Placental pericyte (primary cell): Measurements from ENCODE around the gene ATP6V1C2. TPM values are rescaled to one million over a fixed set of nuclear protein-coding genes. Genes with fewer than 3 reads are reported as not detected.

Experiments
- small RNA-seq: library from RNA; depleted of rRNA; stranded (forward); fragments of <200 nt; gene quantifications from one replicate; pipeline ENCODE3, GENCODE V24; 2012; ENCODE audit warnings: low replicate concordance
- total RNA-seq: library from RNA; depleted of rRNA; stranded (reverse); fragments of >200 nt; gene quantifications from 2 replicates; pipeline ENCODE4 v1.2.3, GENCODE V29; 2012

The ATP6V1C2 gene, protein sequence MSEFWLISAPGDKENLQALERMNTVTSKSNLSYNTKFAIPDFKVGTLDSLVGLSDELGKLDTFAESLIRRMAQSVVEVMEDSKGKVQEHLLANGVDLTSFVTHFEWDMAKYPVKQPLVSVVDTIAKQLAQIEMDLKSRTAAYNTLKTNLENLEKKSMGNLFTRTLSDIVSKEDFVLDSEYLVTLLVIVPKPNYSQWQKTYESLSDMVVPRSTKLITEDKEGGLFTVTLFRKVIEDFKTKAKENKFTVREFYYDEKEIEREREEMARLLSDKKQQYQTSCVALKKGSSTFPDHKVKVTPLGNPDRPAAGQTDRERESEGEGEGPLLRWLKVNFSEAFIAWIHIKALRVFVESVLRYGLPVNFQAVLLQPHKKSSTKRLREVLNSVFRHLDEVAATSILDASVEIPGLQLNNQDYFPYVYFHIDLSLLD
- total RNA-seq, result under 0.01 and 0.14 TPM in 2 replicates

DNA sequence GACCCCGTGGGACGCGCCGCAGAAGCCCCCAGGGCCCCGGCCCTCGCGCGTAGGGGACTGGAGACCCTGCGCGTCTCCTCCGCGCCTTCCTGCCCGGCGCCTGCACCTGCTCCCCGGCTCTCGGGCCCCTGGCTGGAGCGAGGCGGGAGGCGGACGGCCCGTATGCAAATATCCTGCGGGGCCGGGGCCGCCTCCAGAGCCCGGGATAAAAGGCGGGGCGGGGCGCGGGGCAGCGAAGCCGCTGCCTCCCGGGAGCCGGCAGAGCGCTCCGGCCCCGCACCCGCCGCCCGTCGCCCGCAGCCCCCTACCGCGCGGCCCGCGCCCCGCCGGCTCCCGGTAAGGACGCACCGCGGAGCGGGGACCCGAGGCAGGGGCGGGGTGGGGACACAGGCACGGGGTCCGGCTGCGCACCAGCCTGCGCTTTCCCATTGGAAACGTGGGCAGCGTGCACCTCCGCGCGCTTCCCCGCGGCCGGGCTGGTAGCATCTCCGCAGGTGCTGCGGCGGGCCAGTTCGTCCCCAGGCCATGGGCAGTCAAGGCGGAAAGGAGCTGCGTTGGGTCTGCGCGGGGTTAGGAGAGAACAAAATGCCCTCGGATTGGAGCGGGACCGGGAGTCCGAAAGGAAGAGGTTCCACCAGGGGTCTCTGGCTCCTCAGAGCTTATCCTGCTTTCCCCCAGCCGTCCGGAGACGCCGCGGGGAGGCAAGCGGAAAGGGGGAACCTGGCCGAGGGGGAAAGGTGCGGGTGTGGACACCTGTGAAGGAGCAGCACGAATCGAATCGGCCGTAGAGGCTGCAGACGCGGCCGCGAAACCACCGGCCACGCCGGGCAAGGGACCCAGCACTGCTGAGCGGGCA, at the start of gene ATP6V1C2:
Gene ATP6V1C2, plus strand, starts transcription at position 235 of the 856 bp plus-strand sequence. CDS start 1,220 bp downstream, outside the sequence.

DNA sequence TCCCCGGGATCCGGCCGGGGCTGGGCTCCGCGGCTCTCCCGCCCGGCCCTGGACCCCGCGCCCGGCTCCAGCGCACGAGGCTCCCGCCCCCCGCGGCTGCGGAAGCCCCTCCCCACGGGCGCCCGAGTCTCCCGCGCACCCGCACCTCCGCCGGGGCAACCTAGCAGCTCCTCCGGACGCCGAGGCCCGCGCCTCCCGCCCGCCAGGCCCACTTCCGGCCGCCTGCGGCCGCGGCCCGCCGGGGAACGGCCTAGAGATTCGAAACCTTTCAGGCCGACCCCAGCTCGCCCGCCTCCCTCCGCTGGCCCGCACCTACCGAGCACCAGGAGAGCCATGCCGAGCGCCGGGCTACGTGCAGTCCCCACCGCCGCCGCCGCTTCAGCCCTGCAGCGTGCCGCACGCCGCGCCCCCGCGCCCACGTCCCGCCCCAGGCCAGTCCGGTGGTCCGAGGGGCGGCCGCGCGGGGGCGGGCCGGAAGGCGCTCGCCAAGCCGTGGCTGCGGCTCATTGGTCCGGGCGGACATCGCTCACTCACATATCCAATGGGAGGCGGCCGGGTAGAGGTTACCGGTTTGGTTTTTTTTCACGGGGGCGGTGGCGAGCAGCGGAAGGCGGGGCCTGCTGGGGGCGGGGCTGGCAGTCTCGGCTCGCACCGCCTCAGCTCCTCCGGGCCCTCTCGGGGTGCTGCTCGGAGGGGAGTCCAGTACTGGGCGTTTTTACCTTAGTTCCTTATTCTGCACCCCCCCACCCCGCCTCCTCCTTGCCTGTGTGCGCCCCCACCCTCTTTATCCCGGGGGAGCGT, 91.1 kb downstream of the ATP6V1C2 start, which contains the start of gene PDIA6:
Gene PDIA6, minus strand, starts transcription at position 424 of the 801 bp plus-strand sequence. Its CDS starts 89 bp downstream, at position 335.

Small RNA genes within 50 kb of the gene (small RNA-seq; reads per million reads assigned to genes)
- gene RNU7-138P (0.16 reads per million), gene RNU7-176P (not detected)

Other genes with a start within 250 kb of the ATP6V1C2 start
- gene NOL10, start 31.7 kb upstream of the ATP6V1C2 start, total RNA-seq, result 35.5 and 69.3 TPM in 2 replicates
- gene PDIA6, start 91.2 kb downstream of the ATP6V1C2 start, total RNA-seq, result 247 and 810 TPM in 2 replicates
- not detected in 2 replicates for gene KCNF1, start 190.3 kb downstream of the ATP6V1C2 start, total RNA-seq